Effector memory CD4-positive, alpha-beta T cell (primary cell): ENCODE results near the gene DHX38.

Experiments
- DNase-seq, 3 donors: peaks; one replicate each; pipeline ENCODE4 v3.0.0-alpha.2; 2020
- H3K27ac ChIP-seq: 2 replicates; pipeline ENCODE4 v1.7.0; 2013; ENCODE audit warnings: mild to moderate bottlenecking, low read length, moderate library complexity; ENCODE audit not compliant: insufficient read depth, poor library complexity, severe bottlenecking
- H3K27me3 ChIP-seq: replicated peaks from 2 replicates; pipeline ENCODE4 v1.7.0; 2013; ENCODE audit warnings: mild to moderate bottlenecking, low read length; ENCODE audit not compliant: insufficient read depth, control insufficient read depth, poor library complexity, severe bottlenecking
- H3K36me3 ChIP-seq: 2 replicates; pipeline ENCODE4 v1.7.0; 2013; ENCODE audit warnings: mild to moderate bottlenecking, low read length, moderate library complexity; ENCODE audit not compliant: control insufficient read depth, insufficient read depth
- H3K4me1 ChIP-seq: 2 replicates; pipeline ENCODE4 v1.7.0; 2013; ENCODE audit warnings: low read length, mild to moderate bottlenecking; ENCODE audit not compliant: control insufficient read depth, insufficient read depth, poor library complexity, severe bottlenecking
- H3K4me3 ChIP-seq: 2 replicates; pipeline ENCODE4 v1.7.0; 2013; ENCODE audit warnings: low read length, low read depth, mild to moderate bottlenecking; ENCODE audit not compliant: insufficient read depth, poor library complexity, severe bottlenecking
- H3K9me3 ChIP-seq: 2 replicates; pipeline ENCODE4 v1.7.0; 2013; ENCODE audit warnings: mild to moderate bottlenecking, low read length, moderate library complexity; ENCODE audit not compliant: control insufficient read depth

Gene DHX38

GRCh38 chr16:72105978-72106377 is 12.3 kb downstream of the DHX38 start:
- Histone ChIP-seq H3K27me3 (no peaks in the 10 kb centered on the region), H3K4me1 (no peaks in the 10 kb centered on the region), H3K27ac (no peak overlapping the region), H3K9me3 (no peaks in the 10 kb centered on the region), H3K4me3 (no peak overlapping the region), H3K36me3 (peaks cover 98% of the 10 kb centered on the region)
- DNase-seq, result no peak

DNA sequence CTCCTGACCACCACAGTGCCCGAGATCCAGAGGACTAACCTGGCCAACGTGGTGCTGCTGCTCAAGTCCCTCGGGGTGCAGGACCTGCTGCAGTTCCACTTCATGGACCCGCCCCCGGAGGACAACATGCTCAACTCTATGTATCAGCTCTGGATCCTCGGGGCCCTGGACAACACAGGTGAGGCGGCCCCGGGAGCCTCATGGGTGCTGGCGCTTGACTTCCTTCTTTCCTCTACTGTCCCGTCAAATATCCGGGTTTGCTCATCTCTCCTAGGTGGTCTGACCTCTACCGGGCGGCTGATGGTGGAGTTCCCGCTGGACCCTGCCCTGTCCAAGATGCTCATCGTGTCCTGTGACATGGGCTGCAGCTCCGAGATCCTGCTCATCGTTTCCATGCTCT is 13.7 kb downstream of the DHX38 start:
- Histone ChIP-seq H3K4me3 (no peak overlapping the region), H3K27ac (no peak overlapping the region), H3K27me3 (no peaks in the 10 kb centered on the region), H3K36me3 (peaks cover 98% of the 10 kb centered on the region), H3K4me1 (no peaks in the 10 kb centered on the region), H3K9me3 (no peaks in the 10 kb centered on the region)
- no peak for DNase-seq

GRCh38 chr16:72108353-72109102 is 14.9 kb downstream of the DHX38 start:
- no peak overlapping the region for H3K4me3 ChIP-seq
- H3K27me3 ChIP-seq, result no peaks in the 10 kb centered on the region
- H3K36me3 ChIP-seq, result peaks cover 93% of the 10 kb centered on the region
- H3K9me3 ChIP-seq, result no peaks in the 10 kb centered on the region
- no peak for DNase-seq
- no peaks in the 10 kb centered on the region for H3K4me1 ChIP-seq
- no peak overlapping the region for H3K27ac ChIP-seq

DNA sequence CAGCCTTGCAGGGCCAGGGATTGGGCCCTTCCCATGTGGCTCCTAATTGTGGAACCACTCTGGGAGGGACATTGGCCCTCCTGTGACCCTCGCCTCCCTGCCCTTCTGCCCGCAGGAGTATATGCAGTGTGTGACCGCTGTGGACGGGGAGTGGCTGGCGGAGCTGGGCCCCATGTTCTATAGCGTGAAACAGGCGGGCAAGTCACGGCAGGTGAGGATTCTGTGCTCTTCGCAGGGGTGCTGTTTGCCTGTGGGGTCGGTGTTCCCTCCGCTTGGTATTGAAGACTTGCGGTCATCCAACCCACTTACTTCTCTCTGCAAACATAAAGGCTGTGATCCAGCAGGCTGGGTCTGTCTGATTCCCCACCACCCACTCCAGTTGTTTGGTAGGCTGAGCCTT is 15.7 kb downstream of the DHX38 start:
- H3K4me1 ChIP-seq, result no peaks in the 10 kb centered on the region
- no peak overlapping the region for H3K4me3 ChIP-seq
- no peaks in the 10 kb centered on the region for H3K27me3 ChIP-seq
- H3K27ac ChIP-seq, result no peak overlapping the region
- no peak for DNase-seq
- no peaks in the 10 kb centered on the region for H3K9me3 ChIP-seq
- peaks cover 85% of the 10 kb centered on the region for H3K36me3 ChIP-seq

DNA sequence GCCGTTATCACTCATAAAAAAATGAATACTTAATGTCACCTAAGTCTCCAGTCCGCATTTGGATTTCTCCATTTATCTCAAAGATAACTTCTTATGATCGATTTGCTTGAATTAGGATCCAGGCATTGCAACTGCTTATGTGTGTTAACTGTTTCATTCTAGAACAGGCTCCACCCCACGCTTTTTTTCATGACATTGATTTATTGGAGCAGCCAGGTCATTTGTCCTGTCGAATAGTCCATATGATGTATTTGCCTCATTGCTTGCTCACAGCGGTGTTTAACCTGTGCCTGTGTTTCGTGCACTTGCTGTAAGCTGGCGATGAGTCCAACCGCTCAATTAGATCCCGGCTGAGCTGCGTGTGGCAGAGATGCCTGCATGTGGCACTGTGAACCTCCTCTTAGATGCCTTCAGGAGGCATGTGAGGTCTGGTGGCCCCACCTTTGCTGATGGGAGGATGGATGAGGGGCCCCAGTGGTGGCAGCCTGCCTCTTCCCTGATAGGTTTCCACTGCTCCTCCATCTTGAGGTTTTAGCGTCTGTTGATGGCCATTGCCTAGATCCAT is 16.4 kb downstream of the DHX38 start:
- Histone ChIP-seq H3K4me3 (no peak overlapping the region), H3K36me3 (peaks cover 78% of the 10 kb centered on the region), H3K4me1 (no peaks in the 10 kb centered on the region), H3K27me3 (no peaks in the 10 kb centered on the region), H3K27ac (no peak overlapping the region), H3K9me3 (no peaks in the 10 kb centered on the region)
- DNase-seq, result no peak

DNA sequence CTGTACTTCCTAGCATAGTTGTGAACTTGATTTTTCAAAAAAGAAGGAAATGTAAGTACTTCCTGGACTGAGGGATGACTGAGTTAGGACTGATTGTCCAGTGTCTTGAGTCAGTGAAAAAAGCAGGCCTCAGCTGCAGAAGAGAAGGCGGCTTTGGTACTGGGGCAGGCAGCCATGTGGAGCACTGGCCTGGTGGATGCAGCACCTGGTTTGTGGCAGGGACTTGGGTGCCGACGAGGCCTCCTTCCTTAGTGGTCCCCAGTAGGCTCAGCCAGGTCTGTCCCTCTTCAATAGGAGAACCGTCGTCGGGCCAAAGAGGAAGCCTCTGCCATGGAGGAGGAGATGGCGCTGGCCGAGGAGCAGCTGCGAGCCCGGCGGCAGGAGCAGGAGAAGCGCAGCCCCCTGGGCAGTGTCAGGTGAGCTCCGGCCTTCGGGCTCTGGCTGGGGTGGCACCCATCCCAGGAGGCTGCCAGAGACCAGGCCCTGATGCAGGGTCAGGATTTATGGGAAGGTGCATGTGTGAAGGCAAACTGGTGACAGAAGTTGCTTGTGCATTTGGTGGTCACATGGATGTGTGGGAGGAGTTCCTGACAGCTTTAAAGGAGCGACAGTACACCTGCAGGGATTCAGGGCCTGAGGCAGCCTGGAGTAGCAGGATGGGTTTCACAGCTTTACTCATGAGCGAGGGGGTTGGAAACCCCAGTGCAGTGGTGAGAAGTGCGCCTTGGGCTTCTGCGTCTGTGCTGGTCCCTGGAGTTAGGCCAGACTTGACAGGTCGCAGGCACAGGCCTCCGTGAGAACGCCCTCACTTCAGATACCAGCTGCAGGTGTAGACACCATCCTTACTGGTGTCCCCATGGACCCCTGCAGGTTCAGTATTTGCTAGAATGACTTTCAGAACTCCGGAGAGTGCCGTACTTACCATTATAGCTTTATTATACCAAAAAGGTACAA is 17.3 kb downstream of the DHX38 start:
- no peak for DNase-seq
- Histone ChIP-seq H3K27ac (no peak overlapping the region), H3K27me3 (no peaks in the 10 kb centered on the region), H3K36me3 (peaks cover 69% of the 10 kb centered on the region), H3K4me3 (no peak overlapping the region), H3K9me3 (no peaks in the 10 kb centered on the region), H3K4me1 (no peaks in the 10 kb centered on the region)

DNA sequence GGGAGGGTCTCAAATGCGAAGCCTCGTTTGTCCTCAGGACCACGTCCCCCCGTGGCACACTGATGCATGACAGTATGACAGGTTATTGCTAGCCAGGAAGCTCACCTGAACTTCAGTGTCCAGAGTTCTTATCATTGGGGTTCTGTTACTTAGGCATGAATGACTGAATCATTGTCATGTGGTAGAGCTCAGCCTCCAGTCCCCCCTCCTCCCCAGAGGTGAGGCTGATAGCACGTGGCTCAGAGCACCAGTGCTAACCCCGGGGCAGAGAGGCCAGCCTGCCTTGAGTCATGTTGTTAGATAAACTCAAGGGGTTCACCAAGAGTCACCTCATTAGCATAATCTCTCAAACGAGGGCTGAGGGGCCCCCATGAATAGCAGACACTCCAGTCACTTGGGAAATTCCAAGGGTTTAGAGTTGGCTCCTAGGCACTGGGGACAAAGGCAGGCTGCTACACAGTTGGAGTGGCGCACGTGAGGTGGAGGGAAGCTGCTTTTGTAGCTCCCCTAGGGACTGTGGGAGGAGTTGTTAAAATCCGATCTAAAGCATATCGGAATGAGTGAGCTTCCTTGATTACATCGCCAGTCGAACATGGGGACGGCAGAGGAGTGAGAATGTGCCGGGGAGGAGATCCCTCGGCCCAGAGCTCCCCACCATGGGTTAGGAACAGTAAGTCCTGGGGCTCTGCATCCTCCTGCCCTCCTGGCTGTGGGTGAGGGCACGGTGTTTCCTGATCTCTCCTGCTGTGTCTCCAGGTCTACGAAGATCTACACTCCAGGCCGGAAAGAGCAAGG is 18.2 kb downstream of the DHX38 start:
- Histone ChIP-seq H3K4me1 (no peaks in the 10 kb centered on the region), H3K9me3 (no peaks in the 10 kb centered on the region), H3K36me3 (peaks cover 60% of the 10 kb centered on the region), H3K27me3 (no peaks in the 10 kb centered on the region), H3K27ac (no peak overlapping the region), H3K4me3 (no peak overlapping the region)
- no peak for DNase-seq

GRCh38 chr16:72112452-72112792 is 18.8 kb downstream of the DHX38 start:
- Histone ChIP-seq H3K36me3 (peaks cover 54% of the 10 kb centered on the region), H3K27ac (no peak overlapping the region), H3K27me3 (no peaks in the 10 kb centered on the region), H3K4me3 (no peak overlapping the region), H3K4me1 (no peaks in the 10 kb centered on the region), H3K9me3 (no peaks in the 10 kb centered on the region)
- no peak for DNase-seq

DNA sequence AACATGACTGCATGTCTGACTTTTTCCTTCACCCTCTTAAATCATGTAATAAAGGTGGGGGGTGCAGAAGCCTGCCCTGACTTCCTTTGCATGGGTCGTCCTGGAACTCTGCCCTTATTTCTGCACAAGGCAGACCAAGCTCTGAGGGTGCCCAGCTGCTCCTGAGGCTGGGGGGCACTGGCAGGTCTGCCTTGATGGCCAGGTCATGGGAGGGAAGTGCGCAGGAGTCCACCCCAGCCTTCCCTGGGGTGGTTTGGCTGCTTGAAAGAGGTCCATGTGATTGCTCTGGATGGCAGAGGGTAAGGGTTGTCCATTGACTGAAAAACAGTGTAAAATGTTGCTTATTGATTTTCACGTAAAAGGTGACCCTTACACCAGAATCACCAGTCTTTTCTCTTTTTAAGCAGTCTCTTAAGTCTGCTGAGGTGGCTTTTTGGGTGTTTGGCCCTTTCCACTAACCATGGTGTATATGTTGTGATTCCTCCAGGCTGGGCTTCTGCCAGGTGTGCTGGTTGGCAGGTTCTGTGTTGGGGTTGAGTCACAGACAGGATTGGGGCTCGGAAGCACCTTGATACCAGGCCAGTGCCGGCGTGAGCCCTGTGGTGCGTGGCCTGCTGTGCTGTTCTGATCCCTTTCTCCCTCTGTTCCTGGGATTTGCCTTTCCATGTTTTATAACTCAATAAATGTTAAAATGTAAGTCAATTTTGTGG is 19.4 kb downstream of the DHX38 start:
- Histone ChIP-seq H3K27me3 (no peaks in the 10 kb centered on the region), H3K4me3 (no peak overlapping the region), H3K27ac (no peak overlapping the region), H3K4me1 (no peaks in the 10 kb centered on the region), H3K36me3 (peaks cover 48% of the 10 kb centered on the region), H3K9me3 (no peaks in the 10 kb centered on the region)
- DNase-seq, result no peak
